Keratinocyte (primary cell): ENCODE results near the gene ATRX.
"Not testable (repeated sequence)": the region's sequence is repeated elsewhere in the genome, so short reads cannot be mapped to it uniquely, and the experiment has no call there.

ENCODE experiments used
- CTCF ChIP-seq, 3 experiments: IDR thresholded peaks in 1 of 3; conservative IDR thresholded peaks in 1 of 3; optimal IDR thresholded peaks in 1 of 3; 2 replicates in 2 of 3; 3 replicates in 1 of 3; pipeline versions ENCODE3 to v1.5.1; 2011; ENCODE audit warnings: low read length in 3 of 3, mild to moderate bottlenecking in 3 of 3, moderate library complexity in 2 of 3, control low read depth in 1 of 3, inconsistent platforms in 1 of 3; ENCODE audit not compliant: insufficient read depth in 2 of 3; ENCODE audit errors: extremely low read depth in 1 of 3
- EZH2 ChIP-seq: IDR thresholded peaks from one replicate; pipeline ENCODE4 v1.6.1; 2012; ENCODE audit warnings: inconsistent platforms, mild to moderate bottlenecking, low read length, moderate library complexity

- TF ChIP-seq CTCF (optimal IDR thresholded peaks at IDR 0.05 in 1 of 3, IDR thresholded peaks at IDR 0.05 in 1 of 3, conservative IDR thresholded peaks at IDR 0.05 in 1 of 3; ENCODE audit: extremely low read depth in 1 of 3, insufficient read depth in 2 of 3, low read length in 3 of 3); EZH2: not testable (repeated sequence)
Measured at GRCh38 chrX:77821989-77822388, 36.0 kb upstream of the ATRX start.
